ENCODE measurements around the gene LSP1.

Gene LSP1

DNA sequence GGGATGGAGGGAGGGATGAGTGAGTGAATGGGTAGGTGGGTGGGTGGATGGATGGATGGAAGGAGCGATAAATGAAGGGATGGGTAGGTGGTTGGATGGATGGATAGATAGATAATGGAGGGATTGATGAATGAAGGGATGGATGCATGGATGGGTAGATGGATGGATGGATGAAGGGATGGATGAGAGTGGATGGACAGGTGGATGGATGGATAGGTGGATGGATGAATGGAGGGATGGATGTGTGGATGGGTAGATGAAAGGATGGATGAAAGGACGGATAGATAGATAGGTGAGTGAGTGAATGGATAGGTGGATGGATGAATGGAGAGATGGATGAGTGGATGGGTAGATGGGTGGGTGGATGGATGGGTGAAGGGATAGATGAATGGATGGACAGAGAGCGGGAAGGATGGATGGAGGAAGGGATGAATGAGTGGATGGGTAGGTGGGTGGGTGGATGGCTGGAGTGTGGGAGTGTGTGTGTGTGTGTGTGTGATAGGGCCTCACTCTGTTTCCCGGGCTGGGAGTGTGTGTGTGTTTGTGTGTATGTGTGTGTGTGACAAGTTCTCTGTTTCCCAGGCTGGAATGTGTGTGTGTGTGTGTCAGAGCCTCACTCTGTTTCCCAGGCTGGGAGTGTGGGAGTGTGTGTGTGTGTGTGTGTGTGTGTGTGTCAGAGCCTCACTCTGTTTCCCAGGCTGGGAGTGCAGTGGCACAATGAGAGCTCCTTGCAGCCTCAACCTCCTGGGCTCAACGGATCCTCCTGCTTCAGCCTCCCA, 40.9 kb downstream of the LSP1 start:
- no peak for DNase-seq

DNA sequence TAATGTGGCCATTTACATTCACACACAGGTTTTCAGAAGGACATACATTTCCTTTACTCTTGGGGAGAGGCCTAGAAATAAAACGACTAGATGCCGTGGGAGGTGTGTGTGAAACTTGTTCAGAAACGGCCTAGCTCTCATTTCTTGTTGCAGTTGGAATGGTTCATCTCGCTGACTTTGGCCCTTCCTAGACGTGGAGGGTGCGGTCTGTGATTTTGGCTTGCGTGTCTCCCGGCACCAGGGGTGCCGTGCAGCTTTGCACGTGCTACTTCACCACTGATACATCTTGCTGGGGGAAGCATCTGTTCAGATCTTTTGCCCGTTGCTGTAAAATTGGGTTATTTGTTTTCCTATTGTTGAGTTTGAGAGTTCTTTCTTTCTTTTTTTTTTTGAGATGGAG, 41.9 kb downstream of the LSP1 start:
- DNase-seq, result no peak

DNA sequence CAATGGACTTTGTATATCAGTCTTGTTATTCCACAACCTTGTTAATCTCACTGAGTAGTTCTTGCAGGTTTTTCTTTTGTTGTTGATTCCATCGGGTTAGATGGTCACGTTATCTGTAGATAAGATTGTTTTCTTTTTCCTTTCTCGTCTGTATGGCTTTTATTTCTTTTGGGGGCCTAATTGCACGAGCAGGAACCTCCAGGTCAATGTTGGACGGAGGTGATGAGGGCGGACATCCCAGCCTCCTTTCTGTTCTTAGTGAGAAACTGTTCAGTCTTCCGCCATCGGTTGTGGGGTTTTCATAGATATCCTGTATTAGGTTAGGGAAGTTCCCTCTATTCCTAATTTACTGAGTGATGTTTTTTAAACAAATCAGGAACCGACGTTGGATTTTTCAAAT, 43.6 kb downstream of the LSP1 start:
- DNase-seq, result no peak

DNA sequence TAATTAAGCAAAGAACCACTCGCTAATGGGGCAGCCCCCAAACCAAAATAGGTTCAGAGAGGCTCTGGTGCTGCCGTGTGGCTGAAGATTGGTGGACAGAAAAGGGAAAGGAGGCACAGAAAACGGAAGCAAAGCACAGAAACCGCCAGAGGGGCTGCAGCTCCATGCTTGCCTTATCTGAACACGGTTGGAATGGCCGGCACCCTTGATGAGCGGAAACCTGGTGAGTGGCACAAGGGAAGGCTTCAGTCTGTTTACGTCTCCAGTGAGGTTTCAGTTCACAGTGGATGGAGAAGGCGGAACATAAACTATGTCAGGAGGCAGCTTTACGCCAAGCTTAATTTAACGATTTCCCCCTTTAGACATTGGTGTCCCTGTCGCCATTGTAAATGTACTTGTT, 44.0 kb downstream of the LSP1 start:
- DNase-seq, result peak; percentile 55

DNA sequence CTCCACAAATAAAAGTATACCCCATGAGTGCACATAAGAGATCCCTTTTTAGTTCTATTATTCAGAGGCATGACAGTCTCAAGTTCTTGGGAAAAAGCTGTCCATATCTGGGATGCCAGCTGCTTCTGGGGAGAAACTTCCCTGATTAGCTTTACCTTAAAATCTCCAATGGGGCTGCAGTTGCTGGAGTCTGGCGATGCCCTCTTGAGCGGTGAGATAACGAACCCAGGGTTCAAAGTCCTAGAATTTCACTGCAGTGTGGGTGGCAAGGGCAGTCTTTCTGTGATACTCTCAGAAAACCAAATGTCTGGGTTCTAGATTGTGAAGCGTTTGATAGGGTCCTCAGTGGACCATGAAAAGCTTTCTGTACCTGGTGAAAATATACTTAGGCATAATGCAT, 46.2 kb downstream of the LSP1 start:
- DNase-seq, result no peak

- no peak for DNase-seq
Observed at GRCh38 chr11:1899686-1900085, 46.8 kb downstream of the LSP1 start.

GRCh38 chr11:1906181-1906580, 53.3 kb downstream of the LSP1 start:
- no peak for DNase-seq

DNA sequence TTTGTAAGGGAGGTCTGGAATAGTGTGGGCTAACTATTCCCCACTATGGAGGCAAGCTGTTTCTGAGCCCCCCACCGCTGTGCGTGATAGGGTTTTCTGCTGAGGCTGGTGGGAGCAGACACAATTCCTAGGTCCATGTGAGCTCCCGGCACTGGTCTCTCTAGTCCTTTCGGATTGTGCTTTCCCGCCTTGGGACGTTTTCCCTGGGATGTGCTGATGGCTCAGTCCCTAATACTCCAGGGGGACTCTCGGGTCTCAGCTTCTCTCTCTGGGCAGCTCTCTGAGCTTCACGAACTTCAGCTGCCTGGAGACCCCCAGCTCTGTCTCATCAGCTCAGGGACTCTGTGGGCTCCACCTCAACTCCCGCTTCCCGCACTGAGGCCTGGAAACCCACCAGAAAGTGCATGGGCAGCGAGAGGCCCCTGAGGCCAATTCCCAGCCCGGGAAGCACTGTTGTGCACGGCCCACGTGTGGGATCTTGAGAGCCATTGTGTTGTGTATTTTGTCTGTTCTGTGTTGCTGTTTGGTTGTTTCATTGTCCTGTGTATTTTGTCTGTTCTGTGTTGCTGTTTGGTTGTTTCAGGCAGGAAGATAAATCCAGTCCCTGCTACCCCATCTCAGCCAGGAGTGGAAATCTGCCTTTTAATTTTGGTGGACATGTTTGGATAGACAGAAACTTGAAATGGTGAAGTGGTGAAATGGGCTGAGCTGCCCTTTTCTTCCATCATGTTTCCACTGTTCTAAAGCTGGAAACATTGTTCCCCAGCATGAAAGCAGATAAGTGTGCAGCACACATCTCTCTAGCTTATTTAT, 53.9 kb downstream of the LSP1 start:
- no peak for DNase-seq

DNA sequence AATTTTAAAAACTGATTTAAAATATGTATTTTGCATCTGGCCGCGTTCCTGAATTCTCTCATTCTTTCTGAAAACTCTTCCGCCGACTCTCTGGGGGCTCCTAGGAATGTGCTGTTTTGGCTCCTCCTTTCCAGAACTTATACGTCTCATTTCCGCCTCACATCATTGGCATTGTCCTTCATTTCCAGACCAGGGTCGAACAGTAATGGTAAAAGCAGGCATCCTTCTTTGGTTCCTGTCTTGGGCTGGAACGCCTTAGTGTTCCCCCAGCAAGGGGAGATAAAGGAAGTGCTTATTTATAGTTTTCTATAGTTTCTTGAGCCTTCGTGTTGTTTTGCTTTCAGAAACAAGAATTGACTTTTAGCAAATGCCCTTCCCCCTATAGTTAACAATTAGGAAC, 55.7 kb downstream of the LSP1 start:
- no peak for DNase-seq

DNA sequence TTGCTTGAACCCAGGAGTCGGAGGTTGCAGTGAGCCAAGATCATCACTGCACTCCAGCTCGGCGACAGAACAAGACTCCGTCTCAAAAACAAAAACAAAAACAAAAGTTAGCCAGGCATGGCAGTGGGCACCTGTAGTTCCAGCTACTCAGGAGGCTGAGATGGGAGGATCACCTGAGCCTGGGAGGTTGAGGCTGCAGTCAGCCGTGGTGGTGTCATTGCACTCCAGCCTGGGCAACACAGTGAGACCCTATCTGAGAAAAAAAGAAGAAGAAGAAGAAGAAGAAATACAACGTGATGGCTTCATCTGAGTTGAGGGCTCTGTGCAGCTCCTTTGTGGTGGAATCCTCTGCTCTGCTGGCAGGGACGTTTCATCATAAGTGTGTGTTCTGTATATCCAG, 56.6 kb downstream of the LSP1 start:
- DNase-seq, result no peak

- peak; percentile 56 for DNase-seq
Observed at GRCh38 chr11:1912289-1912878, 59.5 kb downstream of the LSP1 start.

GRCh38 chr11:1913271-1914060, 60.6 kb downstream of the LSP1 start:
- no peak for DNase-seq

DNA sequence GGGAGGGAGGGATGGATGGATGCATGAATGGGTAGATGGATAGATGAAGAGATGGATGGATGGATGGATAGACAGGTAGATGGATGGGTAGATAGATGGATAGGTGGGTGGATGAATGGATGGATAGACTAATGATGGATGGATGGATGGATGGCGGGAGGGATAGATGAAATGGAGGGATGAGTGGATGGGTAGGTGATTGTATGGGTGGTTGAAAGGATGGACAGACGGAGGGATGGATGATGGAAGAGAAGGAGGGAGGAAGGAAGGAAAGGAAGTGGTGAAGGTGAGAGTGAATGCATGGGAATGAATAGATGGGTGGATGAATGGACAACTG, 62.9 kb downstream of the LSP1 start:
- no peak for DNase-seq

GRCh38 chr11:1916132-1916985, 63.5 kb downstream of the LSP1 start:
- DNase-seq, result no peak

GRCh38 chr11:1916986-1917522, 64.2 kb downstream of the LSP1 start:
- no peak for DNase-seq

GRCh38 chr11:1917523-1918435, 64.9 kb downstream of the LSP1 start:
- no peak for DNase-seq

GRCh38 chr11:1918436-1919315, 65.8 kb downstream of the LSP1 start:
- DNase-seq, result no peak

GRCh38 chr11:1919391-1920127, 66.7 kb downstream of the LSP1 start, which contains the start of gene TNNT3:
TNNT3 (plus strand) TSS chr11:1919703; CDS start chr11:1922875, 3,172 bp downstream.
- DNase-seq, result no peak

All from suppressor macrophage treated with lipopolysaccharide for 4 hours (primary cell).